Thyroid gland (tissue), 4 donors: Measurements from ENCODE around the gene GRM7.

Source experiments
- CTCF ChIP-seq, 6 experiments: fragments of 200-600 bp in 3 of 6; fragments of 450-650 bp in 3 of 6; sonication (generic) in 3 of 6; IDR thresholded peaks; one replicate each; pipeline ENCODE4 v1.5.1; 2016 to 2019; ENCODE audit warnings: antibody characterized with exemption in 6 of 6, mild to moderate bottlenecking in 2 of 6, inconsistent platforms in 1 of 6, moderate library complexity in 1 of 6
- POLR2A ChIP-seq, 2 donors: fragments of 450-650 bp; IDR thresholded peaks; one replicate each; pipeline ENCODE4 v1.6.1; 2017; ENCODE audit warnings: antibody characterized with exemption in 2 of 2, mild to moderate bottlenecking in 2 of 2, moderate library complexity in 1 of 2

- TF ChIP-seq POLR2A (IDR thresholded peaks at IDR 0.05), result no peak
- TF ChIP-seq CTCF (IDR thresholded peaks at IDR 0.05), result no peak
These were observed 586.4 kb downstream of the GRM7 start for GRCh38 chr3:7447197-7447769.
